ENCODE results near the gene MGAT4C. TPM values are rescaled to one million over a fixed set of nuclear protein-coding genes. Genes with fewer than 3 reads are reported as not detected.

The MGAT4C gene
- total RNA-seq, 1 donor from 2014 or later = not detected

DNA sequence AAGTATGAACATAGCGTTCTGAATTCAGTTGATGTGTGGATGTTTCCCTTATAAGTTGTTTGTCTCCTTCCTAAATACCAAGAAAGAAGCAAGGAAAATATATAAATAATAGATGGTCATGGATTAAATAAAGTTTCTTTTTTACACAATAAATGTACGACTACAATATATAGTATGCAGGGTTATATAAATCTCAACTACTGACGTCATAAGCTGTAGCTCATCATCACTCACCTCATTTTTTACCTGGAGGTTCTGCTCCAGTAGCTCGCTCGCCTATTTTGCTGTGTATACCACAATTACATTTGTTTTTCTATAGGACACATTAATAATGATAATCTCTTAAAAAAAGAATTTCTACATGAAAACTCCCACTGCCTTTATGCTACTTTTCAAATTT lies 272.6 kb downstream of the MGAT4C start:
- intact Hi-C loops (cut with micrococcal nuclease) = no loop called here

DNA sequence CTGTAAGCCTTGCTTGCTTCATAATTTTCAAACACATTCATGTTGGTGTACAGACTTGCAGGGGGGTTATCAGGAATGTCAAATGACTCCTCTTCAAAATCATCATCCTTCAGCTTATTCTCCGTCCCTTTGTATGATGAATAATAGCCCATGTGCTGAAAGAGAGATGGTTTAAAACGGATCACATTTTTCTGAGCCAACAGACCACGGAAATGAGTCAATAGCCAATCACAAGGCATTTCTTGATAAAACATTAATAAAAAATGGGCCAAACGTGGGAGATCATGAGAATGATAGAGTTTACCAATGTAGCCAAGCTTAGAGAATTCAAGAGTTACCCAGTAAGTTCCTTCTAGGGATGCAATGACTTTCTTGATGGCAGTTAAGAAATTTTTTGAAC lies 276.6 kb downstream of the MGAT4C start:
- intact Hi-C loops (cut with micrococcal nuclease) = loop anchor here (5.0 kb wide), 1 partner anchor 1287 kb away; no protein-coding TSS in a partner anchor

DNA sequence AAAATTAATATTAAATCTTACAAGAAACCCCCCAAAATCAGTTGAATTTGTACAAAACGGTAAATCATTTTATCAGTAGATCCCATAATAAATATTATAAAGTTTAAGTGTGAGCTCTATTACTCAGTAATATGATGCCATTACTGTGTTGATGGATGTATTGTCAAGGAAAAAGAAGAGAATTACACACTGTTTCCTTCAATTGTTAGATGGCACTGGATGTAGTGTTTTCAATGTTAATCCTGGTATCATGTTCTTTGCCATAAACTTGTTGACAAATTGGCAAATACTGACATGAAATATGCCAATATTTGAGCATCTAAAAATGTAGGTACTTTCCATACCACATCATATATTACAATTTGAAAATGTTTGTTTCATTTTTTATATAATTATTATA lies 280.5 kb downstream of the MGAT4C start:
- intact Hi-C loops (cut with micrococcal nuclease) = loop anchor here (5.0 kb wide), 1 partner anchor 1283 kb away; no protein-coding TSS in a partner anchor

DNA sequence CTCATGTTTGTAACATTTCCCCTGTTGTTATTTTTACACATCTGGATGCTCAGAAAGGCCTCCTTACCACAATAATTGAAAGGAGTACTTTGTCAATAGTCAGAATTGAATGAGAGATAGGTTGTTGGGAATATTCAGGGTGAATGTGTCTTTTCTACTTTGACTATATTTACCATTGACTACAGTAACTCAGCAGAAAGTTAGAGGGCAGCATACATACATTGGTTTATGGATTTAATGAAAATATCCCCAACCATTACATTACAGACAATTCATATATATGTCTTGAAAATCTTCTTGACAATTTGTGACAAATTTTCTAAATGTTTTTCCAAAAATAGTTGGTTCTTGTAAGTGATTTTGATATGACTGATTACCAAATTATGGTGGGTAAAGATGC lies 284.4 kb downstream of the MGAT4C start:
- intact Hi-C loops (cut with micrococcal nuclease) = no loop called here

DNA sequence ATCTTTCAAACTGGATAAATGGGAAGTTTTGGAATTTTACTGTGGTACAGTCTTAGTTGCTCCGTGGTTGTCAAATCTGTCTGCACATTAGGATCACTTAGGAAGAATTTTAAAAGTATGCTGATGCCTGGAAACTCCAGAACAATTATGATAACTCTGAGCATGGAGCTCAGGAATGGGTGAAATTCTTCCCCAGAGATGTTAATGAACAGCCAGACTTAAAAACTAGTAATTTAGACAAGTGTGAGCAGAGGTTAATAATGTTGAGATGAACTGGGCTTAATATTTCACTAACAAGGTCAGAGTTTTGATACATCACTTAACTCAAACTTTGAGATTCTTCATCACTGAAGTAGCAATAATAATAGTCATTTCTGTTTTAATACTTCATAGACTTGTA lies 287.6 kb downstream of the MGAT4C start:
- intact Hi-C loops (cut with micrococcal nuclease) = no loop called here

DNA sequence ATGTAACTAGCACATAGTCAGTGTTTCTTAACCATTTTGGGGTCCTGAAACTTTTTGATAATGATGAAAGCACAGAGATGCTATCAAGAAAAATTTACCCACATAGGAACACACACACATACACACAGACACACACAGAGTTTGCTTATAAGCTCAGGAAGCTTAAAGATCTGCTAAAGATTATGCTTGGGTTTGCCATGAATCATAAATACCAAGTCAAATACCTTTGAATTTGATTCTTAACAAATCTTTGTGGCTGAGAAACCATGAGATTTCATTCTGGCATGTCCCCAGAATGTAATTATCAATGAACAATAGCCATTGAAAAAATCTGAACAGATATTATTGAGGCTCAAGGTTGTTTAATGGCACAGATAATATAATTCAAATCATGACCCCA lies 292.9 kb downstream of the MGAT4C start:
- intact Hi-C loops (cut with micrococcal nuclease) = no loop called here

DNA sequence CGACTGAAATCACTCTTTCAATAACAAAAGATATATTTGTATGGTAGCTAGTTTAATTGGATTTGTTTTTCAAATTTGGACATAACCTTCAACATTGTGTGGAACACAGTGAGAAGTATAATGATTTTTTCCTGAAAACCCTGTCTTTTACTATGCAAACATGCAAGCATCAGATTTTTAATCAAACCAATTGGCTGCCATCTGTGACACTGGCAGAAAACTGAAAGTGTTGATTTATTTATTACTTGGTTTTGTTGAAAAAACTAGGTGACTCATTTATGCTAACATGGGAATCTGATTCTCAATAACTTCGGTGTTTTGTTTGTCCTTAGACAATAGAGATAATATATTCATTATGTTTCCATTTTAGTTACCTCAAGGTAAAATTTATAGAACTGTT lies 300.1 kb downstream of the MGAT4C start:
- intact Hi-C loops (cut with micrococcal nuclease) = no loop called here

DNA sequence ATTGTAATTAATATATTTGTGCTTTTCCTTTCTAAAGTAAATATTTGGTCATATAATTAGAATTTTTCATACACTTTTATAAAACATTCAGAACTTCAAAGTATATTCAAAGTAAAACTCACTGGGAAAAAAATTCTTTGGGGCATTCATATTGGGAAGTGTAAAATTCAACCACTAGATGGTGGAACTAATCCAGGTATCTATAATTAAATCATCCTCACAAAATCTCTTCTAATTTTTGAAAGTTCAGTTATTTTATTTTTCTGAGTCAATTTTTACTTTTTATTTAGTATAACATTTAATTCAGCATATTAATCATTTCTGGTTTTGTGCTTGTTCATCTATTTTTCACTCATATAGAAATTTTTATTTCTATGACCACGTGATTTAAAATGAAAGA lies 301.1 kb downstream of the MGAT4C start:
- intact Hi-C loops (cut with micrococcal nuclease) = no loop called here

DNA sequence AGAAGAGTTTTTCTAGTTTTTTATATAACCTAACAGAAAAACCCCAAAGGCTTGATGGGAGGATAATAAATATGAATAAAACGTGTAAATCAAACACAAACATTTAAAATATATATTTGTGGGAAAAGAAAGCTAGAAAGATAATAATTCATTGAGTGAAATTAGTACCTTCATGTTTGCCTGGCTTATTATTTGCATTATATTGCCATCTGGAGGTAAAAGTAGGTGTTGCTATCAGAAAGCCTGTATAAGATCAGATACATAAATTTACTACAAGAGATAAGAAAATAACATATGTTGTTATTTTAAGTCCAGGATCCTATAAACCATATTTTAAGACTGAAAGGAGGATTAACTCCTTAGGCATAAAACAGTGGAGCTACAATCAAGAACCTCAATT lies 304.4 kb downstream of the MGAT4C start:
- intact Hi-C loops (cut with micrococcal nuclease) = no loop called here

DNA sequence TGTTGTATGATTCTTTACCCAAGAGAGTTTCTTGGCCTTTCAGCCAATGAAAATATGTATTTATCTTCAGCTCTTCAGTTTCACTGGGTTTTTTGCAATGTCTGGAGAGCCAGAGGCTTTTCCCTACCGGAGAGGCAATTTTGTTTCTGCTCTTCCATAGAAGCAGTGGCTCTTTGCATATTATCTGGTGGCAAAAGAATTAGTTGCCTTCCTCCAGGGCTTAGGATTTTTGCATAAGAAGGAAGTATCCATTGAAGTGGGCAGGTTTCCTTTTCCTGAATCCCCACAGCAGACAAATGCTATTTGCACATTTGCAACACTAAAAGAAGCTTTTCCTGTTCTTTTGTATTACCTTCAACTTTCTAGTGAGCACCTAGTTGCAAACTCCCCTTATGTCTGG lies 306.9 kb downstream of the MGAT4C start:
- intact Hi-C loops (cut with micrococcal nuclease) = no loop called here

DNA sequence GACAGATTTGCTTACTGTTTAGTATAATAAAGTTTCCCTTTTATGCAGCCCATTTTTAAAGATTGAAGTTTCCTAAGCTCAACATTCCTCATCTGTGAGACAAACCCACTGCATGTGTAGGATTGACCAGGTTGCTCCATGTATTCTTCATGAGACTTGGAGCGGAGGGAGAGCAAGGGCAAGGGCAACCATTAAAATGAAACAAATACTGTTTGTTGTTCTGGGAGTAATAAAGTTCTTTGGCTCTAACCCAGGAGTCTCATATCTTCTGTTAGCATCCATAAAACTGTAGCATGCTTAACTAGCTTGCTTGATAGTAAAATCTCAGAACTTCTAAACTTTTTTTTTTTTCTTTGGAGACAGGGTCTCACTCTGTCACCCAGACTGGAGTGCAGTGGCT lies 307.9 kb downstream of the MGAT4C start:
- intact Hi-C loops (cut with micrococcal nuclease) = no loop called here

DNA sequence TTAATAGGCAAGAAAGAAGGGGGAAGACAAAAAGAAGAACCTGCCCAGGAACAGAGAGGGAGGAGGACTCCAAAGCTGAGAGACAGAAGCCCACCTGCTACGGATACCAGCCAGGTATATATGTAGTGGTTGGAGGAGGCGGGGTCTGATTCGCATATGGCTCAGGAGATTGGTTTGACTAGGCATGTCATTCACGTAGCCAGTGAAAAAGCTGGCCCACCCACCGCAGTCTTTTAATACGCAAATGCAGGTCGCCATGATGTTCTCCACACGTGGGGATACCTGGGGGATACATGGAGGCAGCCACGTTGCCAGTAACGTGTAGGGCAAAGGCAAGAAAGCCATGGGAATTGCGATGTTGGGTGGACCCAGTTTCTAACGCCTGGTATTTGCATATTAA lies 308.9 kb downstream of the MGAT4C start:
- intact Hi-C loops (cut with micrococcal nuclease) = no loop called here

DNA sequence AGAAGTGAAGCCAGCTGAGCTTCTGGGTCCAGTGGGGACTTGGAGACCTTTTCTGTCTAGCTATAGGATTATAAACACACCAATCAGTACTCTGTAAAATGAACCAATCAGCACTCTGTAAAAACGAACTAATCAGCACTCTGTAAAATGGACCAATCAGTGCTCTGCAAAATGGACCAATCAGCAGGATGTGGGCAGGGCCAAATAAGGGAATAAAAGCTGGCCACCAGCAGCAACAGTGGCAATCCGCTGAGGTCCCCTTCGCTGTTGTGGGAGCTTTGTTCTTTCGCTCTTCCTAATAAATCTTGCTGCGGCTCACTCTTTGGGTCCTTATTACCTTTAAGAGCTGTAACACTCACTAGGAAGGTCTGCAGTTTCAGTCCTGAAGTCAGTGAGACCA lies 309.8 kb downstream of the MGAT4C start:
- intact Hi-C loops (cut with micrococcal nuclease) = no loop called here

DNA sequence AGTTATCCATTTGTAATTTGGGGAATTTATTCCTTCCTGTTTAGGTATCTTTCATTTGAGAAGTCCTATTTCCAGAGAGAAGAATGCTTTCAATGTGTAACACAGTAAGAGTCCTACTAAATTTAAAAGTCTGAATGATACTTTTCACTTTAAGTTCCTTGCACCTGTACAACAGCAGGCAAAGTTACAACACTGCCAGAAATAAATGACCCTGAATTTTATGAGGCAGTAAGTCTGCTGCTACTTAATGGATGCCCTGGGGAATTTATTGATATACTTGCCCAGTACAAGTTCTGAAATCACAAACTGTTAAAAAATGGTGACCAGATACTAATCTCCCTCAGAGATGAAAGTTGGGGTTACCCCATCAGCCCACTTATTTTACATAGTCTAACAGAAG lies 329.0 kb downstream of the MGAT4C start:
- intact Hi-C loops (cut with micrococcal nuclease) = loop anchor here (10.0 kb wide), 1 partner anchor 1052 kb away; no protein-coding TSS in a partner anchor

DNA sequence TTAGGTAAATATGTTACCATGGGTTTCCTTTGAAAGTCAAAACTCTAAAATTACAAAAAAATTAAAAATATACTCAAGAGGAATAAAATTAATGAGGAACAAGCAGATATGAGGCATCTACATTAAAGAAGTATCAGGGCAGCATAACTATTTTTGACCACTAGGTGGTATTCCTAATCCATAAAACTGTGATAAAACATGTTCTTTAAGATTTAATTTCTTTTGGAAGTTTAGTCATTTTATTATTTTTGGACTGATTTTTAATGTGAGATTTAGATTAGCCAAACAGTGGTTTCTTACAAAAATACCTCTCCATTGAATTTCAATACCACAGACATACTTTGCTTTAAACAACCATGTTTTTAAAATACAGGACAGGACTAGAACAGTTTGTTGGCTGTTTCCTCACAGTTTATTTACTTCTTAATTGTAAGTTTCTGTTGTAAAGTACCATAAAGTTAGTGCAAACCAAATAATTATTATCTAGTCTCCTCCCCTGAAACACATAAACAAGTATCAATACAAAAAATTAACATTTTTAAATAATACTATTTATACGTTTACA lies 332.3 kb downstream of the MGAT4C start:
- intact Hi-C loops (cut with micrococcal nuclease) = loop anchor here (2.0 to 10.0 kb wide), 4 partner anchors 347 to 1925 kb away; no protein-coding TSS in a partner anchor

DNA sequence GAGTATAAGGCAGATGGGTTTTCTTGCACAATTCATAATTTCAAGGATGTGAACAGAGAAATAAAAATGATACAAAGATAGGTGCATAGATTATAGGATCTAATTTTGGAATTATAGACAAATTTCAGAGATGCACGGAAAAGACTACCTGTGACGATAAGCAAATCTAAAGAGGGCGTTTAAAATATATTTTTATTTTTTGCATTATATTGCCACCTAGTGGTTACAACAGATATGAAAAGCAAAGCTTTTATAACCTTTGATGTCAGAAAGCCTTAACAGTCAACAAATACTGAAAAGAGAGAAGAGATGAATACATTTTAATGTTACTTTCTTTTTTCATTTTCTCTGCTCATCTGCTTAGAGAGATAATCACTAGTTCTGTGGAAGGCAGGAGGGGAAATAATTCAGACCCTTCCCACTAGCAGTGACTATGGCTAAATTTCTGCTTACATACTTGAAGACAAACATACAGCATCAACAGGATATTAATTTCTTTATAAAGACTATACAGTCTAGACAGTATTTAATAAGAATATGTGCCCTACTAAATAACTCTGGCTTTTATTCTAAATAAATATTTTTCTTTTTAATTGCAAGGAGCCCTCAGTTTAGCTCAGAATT lies 335.8 kb downstream of the MGAT4C start:
- intact Hi-C loops (cut with micrococcal nuclease) = loop anchor here (1.0 to 10.0 kb wide), 4 partner anchors 343 to 1046 kb away; no protein-coding TSS in a partner anchor
